ENCODE data around the gene SP100.

GRCh38 chr2:230435431-230435830, 19.4 kb downstream of the SP100 start:
- TF ChIP-seq CTCF (IDR thresholded peaks at IDR 0.05) (no peak), POLR2A (IDR thresholded peaks at IDR 0.05) (no peak)
